Midbrain (tissue), 1 donor: ENCODE results near the gene KATNB1.
"Not testable (repeated sequence)": the region's sequence is repeated elsewhere in the genome, so short reads cannot be mapped to it uniquely, and the experiment has no call there.

ENCODE experiments used
- DNase-seq: peaks from one replicate; lab custom pipeline; 2025; lab: John Stamatoyannopoulos, UW

KATNB1 gene

GRCh38 chr16:57701759-57702371, 33.7 kb upstream of the KATNB1 start:
- no peak for DNase-seq

GRCh38 chr16:57703416-57704010, 32.1 kb upstream of the KATNB1 start:
- DNase-seq, result no peak

- no peak for DNase-seq
Measured at GRCh38 chr16:57704011-57704904, 31.3 kb upstream of the KATNB1 start.

- DNase-seq, result no peak
Measured at GRCh38 chr16:57704905-57705852, 30.4 kb upstream of the KATNB1 start.

GRCh38 chr16:57706717-57707116, 28.9 kb upstream of the KATNB1 start:
- no peak for DNase-seq

GRCh38 chr16:57707331-57707730, 28.2 kb upstream of the KATNB1 start:
- DNase-seq, result no peak

GRCh38 chr16:57708168-57708567, 27.4 kb upstream of the KATNB1 start:
- DNase-seq, result no peak

GRCh38 chr16:57709663-57710062, 25.9 kb upstream of the KATNB1 start:
- DNase-seq, result no peak

- no peak for DNase-seq
Measured at GRCh38 chr16:57711346-57711745, 24.2 kb upstream of the KATNB1 start.

GRCh38 chr16:57711993-57712392, 23.6 kb upstream of the KATNB1 start:
- no peak for DNase-seq

GRCh38 chr16:57712569-57712968, 23.0 kb upstream of the KATNB1 start:
- not testable (repeated sequence) for DNase-seq

GRCh38 chr16:57713596-57713995, 22.0 kb upstream of the KATNB1 start:
- DNase-seq, result no peak

GRCh38 chr16:57714047-57714446, 21.5 kb upstream of the KATNB1 start:
- no peak for DNase-seq

- DNase-seq, result peak; percentile 35
Measured at GRCh38 chr16:57720142-57720575, 15.4 kb upstream of the KATNB1 start.

- DNase-seq, result no peak
Measured at GRCh38 chr16:57721356-57722209, 14.0 kb upstream of the KATNB1 start.

GRCh38 chr16:57722210-57722499, 13.4 kb upstream of the KATNB1 start:
- DNase-seq, result no peak

GRCh38 chr16:57722651-57723050, 12.9 kb upstream of the KATNB1 start:
- DNase-seq, result no peak

GRCh38 chr16:57723170-57723569, 12.4 kb upstream of the KATNB1 start:
- DNase-seq, result no peak

GRCh38 chr16:57724531-57724930, 11.0 kb upstream of the KATNB1 start:
- DNase-seq, result no peak

GRCh38 chr16:57725151-57725550, 10.4 kb upstream of the KATNB1 start:
- no peak for DNase-seq

- no peak for DNase-seq
Measured at GRCh38 chr16:57725554-57725953, 10.0 kb upstream of the KATNB1 start.
